Dendritic cell treated with granulocyte-macrophage colony-stimulating factor and Interleukin-4, amounts not matched to agents 40 ng/mL and 50 ng/mL, for 4 days (primary cell): ENCODE measurements around the gene AOPEP.

Experiments
- H3K27ac Mint-ChIP-seq: one replicate; pipeline ENCODE4 v1.8.0; 2022; ENCODE audit warnings: mild to moderate bottlenecking, mixed read lengths
- H3K27me3 Mint-ChIP-seq: one replicate; pipeline ENCODE4 v1.8.0; 2022; ENCODE audit warnings: mild to moderate bottlenecking, mixed read lengths
- H3K36me3 Mint-ChIP-seq: one replicate; pipeline ENCODE4 v1.8.0; 2022; ENCODE audit warnings: low read depth, mixed read lengths
- H3K4me1 Mint-ChIP-seq: one replicate; pipeline ENCODE4 v1.8.0; 2022; ENCODE audit warnings: low read depth, mixed read lengths
- H3K4me3 Mint-ChIP-seq: one replicate; pipeline ENCODE4 v1.8.0; 2022; ENCODE audit warnings: mild to moderate bottlenecking, moderate library complexity, mixed read lengths
- H3K9me3 Mint-ChIP-seq: one replicate; pipeline ENCODE4 v1.8.0; 2022; ENCODE audit warnings: mixed read lengths
- intact Hi-C: fragments of 100-400 bp; cut with micrococcal nuclease; formaldehyde crosslinking; loops from one replicate; pipeline ENCODE4 v1.15.0; 2022

AOPEP gene

DNA sequence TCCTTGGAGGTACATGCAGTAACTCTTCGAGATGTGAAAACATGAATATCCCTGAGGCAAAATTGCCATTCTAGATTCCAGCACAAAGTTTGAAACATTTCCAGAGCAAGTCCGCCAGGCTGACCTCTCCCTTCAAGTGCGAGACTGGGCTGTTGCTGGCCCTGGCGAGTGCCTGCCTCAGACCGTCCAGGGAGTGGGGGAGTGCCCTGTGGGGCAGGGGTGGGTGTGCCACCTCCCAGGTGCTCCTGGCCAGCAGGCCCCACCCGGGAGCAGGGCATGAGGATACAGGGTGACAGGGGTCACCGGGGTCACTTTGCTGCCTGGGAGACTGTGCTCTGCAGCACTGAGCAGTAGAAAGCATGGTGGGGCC lies 199.9 kb downstream of the AOPEP start:
- no peaks in the 10 kb centered on the region for H3K36me3 Mint-ChIP-seq
- intact Hi-C loops: no loop called here
- H3K4me1 Mint-ChIP-seq: peaks cover 12% of the 10 kb centered on the region
- no peak overlapping the region for H3K4me3 Mint-ChIP-seq
- H3K9me3 Mint-ChIP-seq: no peaks in the 10 kb centered on the region
- H3K27me3 Mint-ChIP-seq: no peaks in the 10 kb centered on the region
- no peak overlapping the region for H3K27ac Mint-ChIP-seq

DNA sequence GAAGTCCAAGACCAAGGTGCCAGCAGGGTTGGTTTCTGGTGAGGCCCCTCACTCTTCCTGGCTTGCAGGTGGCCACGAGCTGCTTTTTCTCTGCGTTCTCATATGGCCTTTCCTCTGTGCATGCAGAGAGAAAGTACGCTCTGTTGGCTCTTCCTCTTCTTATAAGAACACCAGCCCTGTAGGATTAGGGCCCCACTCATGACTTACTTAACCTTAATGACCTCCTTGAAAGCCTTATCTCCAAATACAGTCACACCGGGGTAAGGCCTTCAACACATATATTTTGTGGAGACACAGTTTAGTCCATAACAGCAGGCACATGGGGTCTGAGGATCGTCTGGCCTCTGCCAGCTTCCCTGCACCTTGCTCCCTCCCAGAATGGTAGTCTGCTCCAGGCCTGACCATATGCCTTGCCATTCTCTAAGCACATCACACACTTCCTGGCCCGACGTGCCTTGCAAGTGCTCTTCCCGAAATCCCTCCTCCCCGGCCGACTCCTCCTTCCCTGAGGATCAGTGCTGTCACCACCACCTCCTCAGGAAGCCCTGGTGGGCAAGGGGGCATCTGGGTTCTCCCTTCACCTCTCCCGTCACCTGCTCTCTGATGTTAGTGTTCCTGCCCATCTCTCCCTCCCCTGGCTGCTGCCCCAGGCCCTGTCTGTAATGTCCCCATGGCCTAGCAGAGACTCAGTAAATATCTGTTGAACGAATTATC lies 200.7 kb downstream of the AOPEP start:
- Mint-ChIP-seq H3K9me3 (no peaks in the 10 kb centered on the region), H3K4me3 (no peak overlapping the region), H3K36me3 (no peaks in the 10 kb centered on the region), H3K27ac (no peak overlapping the region), H3K4me1 (peaks cover 12% of the 10 kb centered on the region), H3K27me3 (no peaks in the 10 kb centered on the region)
- intact Hi-C loops: no loop called here

DNA sequence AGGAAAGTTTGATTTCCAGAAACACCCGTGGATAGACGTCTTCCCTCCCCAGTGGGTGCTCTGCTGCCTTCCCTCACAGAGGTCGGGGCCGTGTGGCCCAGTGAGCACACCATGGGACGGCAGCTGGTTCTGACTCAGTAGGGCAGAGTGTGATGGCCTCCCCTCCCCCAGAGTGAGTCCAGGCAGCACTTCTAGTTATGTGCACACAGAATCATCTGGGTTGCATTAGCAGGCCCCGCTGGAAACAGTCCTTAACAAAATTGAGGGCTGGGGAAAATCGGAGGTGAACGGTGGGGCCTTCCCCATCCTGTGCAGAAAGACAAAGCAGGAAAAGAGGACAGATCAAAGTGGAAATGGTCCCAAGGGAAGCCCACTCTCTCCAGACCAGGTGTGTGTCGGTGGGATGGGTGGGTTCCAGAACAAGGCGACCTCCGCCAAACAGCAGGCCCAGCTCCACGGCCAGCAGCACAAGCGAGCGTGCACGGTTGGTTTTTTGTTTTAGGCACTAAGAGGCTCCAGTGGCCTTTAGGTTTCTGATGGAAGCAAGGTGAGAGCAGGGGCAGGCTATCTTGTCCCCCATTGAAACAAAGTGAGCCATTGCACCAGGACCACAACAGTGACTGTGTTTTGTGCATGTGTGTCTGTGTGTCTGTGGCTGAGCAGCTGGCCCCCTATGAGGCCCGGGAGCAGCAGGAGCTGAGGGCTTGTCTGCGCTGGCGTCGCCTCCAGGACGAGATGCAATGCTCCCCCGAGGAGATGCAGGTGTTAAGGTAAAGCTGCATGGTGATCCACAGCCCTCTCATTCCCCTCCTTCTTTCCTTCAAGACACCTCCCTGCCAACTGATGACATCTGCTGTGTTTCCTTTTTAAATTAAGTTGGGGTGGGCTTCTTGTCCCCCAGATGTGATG lies 201.5 kb downstream of the AOPEP start:
- Mint-ChIP-seq H3K27me3 (no peaks in the 10 kb centered on the region), H3K4me1 (peaks cover 4% of the 10 kb centered on the region), H3K4me3 (no peak overlapping the region), H3K9me3 (no peaks in the 10 kb centered on the region), H3K27ac (no peak overlapping the region), H3K36me3 (no peaks in the 10 kb centered on the region)
- intact Hi-C loops: no loop called here

DNA sequence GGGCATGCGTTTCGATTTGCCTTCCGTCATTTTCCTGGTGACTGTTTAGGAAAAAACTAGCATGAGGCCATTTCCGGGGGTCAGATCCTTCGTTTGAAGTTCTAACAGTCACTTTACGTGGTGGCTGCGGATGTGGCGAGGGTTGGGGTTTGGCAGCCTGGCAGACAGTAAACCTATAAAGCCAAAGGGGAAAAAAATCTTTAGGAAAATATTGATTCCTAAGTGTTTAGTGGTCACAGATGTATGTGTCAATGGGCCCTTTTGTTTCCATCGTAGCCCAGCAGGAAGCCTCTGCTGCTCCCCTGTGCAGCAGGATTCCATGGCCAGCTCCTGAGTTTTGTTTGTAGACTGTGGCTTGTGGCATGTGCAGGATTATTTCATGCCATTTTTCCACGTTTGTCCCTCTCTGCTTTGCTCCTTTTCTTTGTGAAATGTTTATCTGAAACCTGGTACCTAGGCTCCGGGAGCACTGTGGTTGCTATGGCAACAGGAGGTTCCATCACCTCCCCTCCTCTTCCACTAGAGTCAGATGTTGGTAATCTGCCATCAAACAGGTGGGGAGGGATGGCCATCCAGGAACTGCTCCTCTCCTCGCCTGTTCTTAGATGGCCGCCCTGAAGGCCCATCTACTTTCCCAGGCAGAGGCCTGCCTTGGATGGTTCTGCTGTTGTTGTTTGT lies 202.3 kb downstream of the AOPEP start:
- Mint-ChIP-seq H3K9me3 (no peaks in the 10 kb centered on the region), H3K4me1 (no peaks in the 10 kb centered on the region), H3K27me3 (no peaks in the 10 kb centered on the region), H3K36me3 (no peaks in the 10 kb centered on the region), H3K4me3 (no peak overlapping the region), H3K27ac (no peak overlapping the region)
- intact Hi-C loops: no loop called here

- H3K4me3 Mint-ChIP-seq: no peak overlapping the region
- H3K4me1 Mint-ChIP-seq: no peaks in the 10 kb centered on the region
- no peak overlapping the region for H3K27ac Mint-ChIP-seq
- intact Hi-C loops: no loop called here
- peaks cover 3% of the 10 kb centered on the region for H3K36me3 Mint-ChIP-seq
- H3K27me3 Mint-ChIP-seq: no peaks in the 10 kb centered on the region
- no peaks in the 10 kb centered on the region for H3K9me3 Mint-ChIP-seq
Observed at GRCh38 chr9:94929369-94929756, 202.9 kb downstream of the AOPEP start.

DNA sequence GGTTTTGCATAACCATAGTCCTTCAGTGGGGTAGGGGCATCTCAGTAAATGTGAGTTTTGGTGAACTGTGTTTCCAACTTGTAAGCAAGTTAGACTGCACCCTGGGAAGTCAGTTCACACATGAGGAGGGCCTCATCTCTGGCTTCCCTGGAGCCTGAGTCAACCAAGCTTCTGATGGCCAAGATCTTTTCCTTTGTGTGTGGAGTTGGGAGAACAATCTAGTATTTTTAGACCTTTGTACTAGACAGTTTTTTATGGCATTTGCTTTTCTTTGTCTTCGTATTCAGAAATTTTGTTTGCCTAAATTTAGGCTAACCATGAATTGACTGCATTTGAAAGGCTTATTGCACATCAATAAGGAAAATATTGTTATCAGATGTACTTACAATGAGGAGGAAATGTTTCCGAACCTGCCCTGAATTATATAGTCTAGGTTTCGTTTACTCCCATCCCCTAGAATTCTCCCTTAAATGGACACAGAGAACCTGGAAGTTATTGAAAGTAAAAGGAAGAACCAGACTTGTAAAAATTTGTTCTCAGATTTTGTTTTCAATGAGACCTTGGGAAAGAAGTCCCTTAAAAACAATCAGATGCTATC lies 204.6 kb downstream of the AOPEP start:
- intact Hi-C loops: no loop called here
- H3K27ac Mint-ChIP-seq: no peak overlapping the region
- no peaks in the 10 kb centered on the region for H3K9me3 Mint-ChIP-seq
- no peaks in the 10 kb centered on the region for H3K27me3 Mint-ChIP-seq
- no peaks in the 10 kb centered on the region for H3K4me1 Mint-ChIP-seq
- H3K4me3 Mint-ChIP-seq: no peak overlapping the region
- peaks cover 6% of the 10 kb centered on the region for H3K36me3 Mint-ChIP-seq

DNA sequence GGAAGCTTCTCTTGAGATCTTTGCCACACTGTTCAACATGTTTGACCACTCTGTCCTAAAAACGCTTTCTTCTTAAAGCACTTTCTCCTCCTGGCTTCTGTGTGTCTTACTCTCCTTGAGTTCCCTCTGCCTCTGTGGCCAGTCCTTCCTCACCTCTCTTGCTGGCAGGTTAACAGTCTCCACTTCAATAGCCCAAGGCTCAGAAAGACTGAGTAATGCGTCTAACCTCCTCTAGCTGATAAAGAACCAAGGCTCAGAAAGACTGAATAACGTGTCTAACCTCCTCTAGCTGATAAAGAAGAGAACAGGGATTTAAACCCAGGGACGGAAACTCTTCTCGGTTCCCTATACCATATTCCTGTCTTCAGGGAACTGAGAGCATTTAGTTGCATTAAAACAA lies 205.2 kb downstream of the AOPEP start:
- Mint-ChIP-seq H3K4me1 (no peaks in the 10 kb centered on the region), H3K27ac (no peak overlapping the region), H3K27me3 (no peaks in the 10 kb centered on the region), H3K4me3 (no peak overlapping the region), H3K9me3 (no peaks in the 10 kb centered on the region), H3K36me3 (peaks cover 6% of the 10 kb centered on the region)
- intact Hi-C loops: no loop called here

DNA sequence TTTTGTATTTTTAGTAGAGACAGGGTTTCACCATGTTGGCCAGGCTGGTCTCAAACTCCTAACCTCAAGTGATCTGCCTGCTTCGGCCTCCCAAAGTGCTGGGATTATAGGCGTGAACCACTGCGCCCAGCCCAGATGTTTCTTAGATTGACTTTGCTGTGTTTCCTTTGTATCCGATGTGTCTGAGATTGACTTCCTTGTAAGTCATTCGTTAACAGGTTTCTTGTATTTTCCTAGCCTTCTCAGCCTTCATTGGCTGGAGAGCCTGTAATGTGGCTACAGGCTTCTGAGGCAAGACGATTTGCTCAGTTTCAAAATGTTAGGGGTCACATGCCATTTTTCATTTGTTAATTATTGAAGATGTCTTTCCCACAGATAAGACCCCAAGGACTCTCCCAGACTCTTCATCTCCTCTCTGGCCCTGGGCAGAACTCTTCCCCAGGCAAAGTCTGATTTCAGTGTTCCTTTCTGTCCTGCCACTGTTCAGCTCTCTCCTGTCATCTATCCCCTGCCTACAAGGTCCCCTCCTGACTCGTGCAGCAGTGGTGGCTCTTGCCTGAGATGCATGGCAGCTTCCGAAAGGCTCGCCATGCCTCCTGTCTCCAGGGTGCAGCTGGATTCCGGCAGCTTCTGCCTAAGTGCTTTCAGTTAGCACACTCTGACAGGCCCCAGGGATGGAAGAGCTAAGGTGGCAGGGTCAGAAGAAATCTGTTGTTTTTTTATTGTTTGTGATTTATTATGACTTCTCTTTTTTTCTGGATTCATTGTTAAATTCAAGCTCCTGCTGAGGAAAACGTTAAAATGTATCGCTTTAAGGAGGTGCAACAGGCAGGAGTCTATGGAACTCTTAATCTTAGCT lies 206.4 kb downstream of the AOPEP start:
- Mint-ChIP-seq H3K36me3 (peaks cover 6% of the 10 kb centered on the region), H3K4me3 (no peak overlapping the region), H3K9me3 (no peaks in the 10 kb centered on the region), H3K27ac (no peak overlapping the region), H3K27me3 (no peaks in the 10 kb centered on the region), H3K4me1 (peaks cover 9% of the 10 kb centered on the region)
- intact Hi-C loops: no loop called here

GRCh38 chr9:94933511-94933828 lies 207.0 kb downstream of the AOPEP start:
- Mint-ChIP-seq H3K27ac (no peak overlapping the region), H3K27me3 (no peaks in the 10 kb centered on the region), H3K9me3 (no peaks in the 10 kb centered on the region), H3K36me3 (peaks cover 10% of the 10 kb centered on the region), H3K4me3 (no peak overlapping the region), H3K4me1 (peaks cover 9% of the 10 kb centered on the region)
- intact Hi-C loops: no loop called here

GRCh38 chr9:94934816-94935328 lies 208.4 kb downstream of the AOPEP start:
- intact Hi-C loops: no loop called here
- Mint-ChIP-seq H3K36me3 (peaks cover 13% of the 10 kb centered on the region), H3K4me1 (peaks cover 9% of the 10 kb centered on the region), H3K4me3 (no peak overlapping the region), H3K9me3 (no peaks in the 10 kb centered on the region), H3K27ac (no peak overlapping the region), H3K27me3 (no peaks in the 10 kb centered on the region)

- Mint-ChIP-seq H3K36me3 (peaks cover 13% of the 10 kb centered on the region), H3K4me3 (no peak overlapping the region), H3K9me3 (no peaks in the 10 kb centered on the region), H3K27ac (no peak overlapping the region), H3K4me1 (peaks cover 9% of the 10 kb centered on the region), H3K27me3 (no peaks in the 10 kb centered on the region)
- intact Hi-C loops: no loop called here
Observed at GRCh38 chr9:94935396-94935795, 208.9 kb downstream of the AOPEP start.

DNA sequence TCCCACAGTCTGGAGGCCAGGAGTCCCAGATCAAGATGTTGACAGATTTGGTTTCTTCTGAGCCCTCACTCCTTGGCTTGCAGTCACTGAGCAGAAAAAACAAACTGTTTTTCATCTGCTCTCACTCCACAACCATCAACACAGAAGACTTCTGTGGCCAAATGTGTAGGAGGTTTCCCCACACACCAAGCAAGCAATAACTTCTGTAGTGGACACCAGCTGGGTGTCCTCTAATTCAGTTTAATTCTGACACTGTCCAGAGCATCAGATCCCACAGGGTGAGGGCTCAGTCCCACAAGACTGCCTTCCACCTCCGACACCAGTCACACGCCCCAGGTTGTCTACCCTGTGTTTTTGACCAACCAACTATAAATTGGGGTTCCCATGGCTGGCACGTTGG lies 209.9 kb downstream of the AOPEP start:
- no peaks in the 10 kb centered on the region for H3K27me3 Mint-ChIP-seq
- H3K9me3 Mint-ChIP-seq: no peaks in the 10 kb centered on the region
- H3K36me3 Mint-ChIP-seq: peaks cover 13% of the 10 kb centered on the region
- intact Hi-C loops: no loop called here
- H3K4me1 Mint-ChIP-seq: peaks cover 14% of the 10 kb centered on the region
- H3K27ac Mint-ChIP-seq: no peak overlapping the region
- H3K4me3 Mint-ChIP-seq: no peak overlapping the region

DNA sequence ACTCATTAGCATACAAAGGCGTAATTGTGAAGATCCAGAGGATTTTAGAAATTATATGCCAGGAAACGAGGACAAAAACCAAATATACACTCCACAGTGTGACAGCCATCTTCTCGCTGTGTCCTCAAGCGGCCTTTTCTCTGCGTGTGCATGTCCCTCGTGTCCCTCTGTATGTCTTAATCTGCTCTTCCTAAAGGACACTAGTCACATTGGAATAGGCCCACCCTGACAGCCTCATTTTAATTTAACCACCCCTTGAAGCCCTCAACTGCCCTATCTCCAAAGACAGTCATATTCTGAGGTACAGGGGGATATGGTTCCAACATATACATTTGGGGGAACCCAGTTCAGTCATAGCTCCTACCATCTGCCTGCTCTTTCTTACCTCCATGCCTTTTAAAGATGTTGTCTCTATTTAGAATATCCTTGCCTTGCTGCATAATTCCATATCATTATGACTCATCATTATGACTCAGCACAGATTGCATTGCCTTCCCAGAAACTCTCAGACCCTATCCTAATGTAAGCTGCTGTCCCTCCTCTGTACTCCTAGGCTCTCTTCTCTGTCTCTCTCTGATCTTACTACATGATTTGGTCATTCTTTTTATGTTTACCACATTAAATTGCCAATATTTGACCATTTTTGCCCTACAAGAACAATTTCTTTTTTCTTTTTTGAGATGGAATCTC lies 210.9 kb downstream of the AOPEP start:
- H3K36me3 Mint-ChIP-seq: peaks cover 13% of the 10 kb centered on the region
- peaks cover 15% of the 10 kb centered on the region for H3K4me1 Mint-ChIP-seq
- H3K4me3 Mint-ChIP-seq: no peak overlapping the region
- intact Hi-C loops: no loop called here
- no peaks in the 10 kb centered on the region for H3K9me3 Mint-ChIP-seq
- no peak overlapping the region for H3K27ac Mint-ChIP-seq
- no peaks in the 10 kb centered on the region for H3K27me3 Mint-ChIP-seq
